Measurements from ENCODE around the gene MTG2.
"Not testable (repeated sequence)": the region's sequence is repeated elsewhere in the genome, so short reads cannot be mapped to it uniquely, and the experiment has no call there.

The MTG2 gene

DNA sequence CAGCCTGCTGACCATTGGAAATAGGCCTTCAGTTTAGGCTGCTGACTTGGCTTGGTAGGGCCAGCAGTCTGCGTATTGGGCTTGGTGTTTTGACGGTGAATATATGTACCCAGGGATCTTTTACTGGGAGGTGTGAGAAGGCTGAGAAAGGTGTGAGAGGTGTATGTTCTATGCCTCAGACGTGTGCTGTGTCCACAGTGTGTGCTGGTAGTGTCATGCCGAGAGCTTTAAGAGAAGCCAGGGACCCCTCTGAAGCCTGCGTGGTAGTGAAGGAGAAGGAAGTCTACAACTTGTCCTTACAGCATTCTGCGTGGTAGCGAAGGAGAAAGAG, 37.2 kb upstream of the MTG2 start:
- in situ Hi-C loops (cut with HindIII; ENCODE audit: low sequenced_read_pairs), result no loop called here

DNA sequence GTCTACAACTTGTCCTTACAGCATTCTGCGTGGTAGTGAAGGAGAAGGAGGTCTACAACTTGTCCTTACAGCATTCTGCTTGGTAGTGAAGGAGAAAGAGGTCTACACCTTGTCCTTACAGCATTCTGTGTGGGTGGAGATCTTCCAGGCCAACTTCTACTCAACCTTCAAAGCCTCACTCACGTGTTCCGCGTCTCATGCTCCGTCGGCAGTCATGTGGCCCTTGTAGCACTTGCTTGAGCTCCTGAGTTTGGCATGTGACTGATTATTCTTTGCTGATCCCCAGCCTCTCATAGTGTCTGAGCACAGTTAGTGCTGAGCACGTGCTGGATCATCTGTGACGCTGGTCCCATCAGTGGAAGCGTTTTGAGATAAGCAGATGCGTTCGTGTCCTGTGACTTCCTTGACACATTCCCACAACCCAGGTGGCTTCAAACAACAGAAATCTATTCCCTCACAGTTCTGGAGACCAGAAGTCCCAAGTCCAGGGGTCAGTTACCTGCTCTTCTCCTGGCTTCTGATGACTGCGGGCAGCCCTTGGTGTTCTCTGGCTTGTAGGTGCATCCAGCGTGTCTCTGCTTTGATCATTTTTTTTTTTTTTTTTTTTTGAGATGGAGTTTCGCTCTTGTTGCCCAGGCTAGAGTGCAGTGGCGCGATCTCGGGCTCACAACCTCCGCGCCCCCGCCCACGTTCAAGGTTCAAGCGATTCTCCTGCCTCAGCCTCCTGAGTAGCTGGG, 36.6 kb upstream of the MTG2 start:
- in situ Hi-C loops (cut with HindIII; ENCODE audit: low sequenced_read_pairs), result no loop called here

DNA sequence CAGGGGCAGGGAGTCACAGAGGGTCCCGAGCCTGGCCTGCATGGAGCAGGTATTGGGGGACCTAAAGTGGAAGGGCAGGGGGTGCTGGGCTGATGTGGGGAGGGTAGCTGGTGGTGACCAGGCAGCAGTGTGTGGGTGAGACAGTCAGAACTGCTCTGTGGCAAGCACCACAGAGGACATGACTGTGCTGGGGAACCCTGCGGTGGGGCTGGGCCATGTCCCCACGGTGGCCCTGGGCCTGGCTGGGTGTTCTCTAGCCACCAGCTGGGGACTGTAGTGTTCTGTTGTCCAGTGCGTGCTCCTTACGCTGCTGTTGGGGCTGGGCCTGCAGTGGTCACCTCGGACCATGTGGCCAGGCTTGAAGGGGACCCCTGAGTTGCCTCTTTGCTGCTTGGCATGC, 35.7 kb upstream of the MTG2 start:
- in situ Hi-C loops (cut with HindIII; ENCODE audit: low sequenced_read_pairs), result no loop called here

- in situ Hi-C loops (cut with HindIII; ENCODE audit: low sequenced_read_pairs), result no loop called here
These were observed 35.3 kb upstream of the MTG2 start for GRCh38 chr20:62147528-62147927.

- in situ Hi-C loops (cut with HindIII; ENCODE audit: low sequenced_read_pairs), result not testable (repeated sequence)
These were observed 34.4 kb upstream of the MTG2 start for GRCh38 chr20:62148383-62148782.

DNA sequence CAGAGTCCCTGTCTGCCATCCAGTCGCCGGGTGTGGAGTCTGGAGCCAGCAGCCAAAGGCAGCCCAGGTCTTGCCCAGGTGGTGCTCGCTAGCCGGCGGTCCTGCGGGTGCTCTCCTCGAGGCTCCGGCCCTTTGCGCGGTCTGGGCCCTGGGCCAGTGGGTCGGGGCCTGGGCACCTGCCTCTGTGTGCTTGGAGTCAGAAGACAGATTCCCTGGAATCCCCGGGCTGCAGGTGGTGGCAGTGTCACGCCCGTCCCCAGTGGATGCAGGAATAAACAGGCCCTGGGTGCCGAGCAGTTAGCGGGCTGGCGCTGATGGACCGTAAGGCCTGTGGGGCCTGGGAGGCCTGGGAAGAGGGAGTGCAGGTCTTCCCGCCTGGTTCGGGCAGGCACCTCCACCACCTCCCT, 33.9 kb upstream of the MTG2 start:
- in situ Hi-C loops (cut with HindIII; ENCODE audit: low sequenced_read_pairs), result no loop called here

DNA sequence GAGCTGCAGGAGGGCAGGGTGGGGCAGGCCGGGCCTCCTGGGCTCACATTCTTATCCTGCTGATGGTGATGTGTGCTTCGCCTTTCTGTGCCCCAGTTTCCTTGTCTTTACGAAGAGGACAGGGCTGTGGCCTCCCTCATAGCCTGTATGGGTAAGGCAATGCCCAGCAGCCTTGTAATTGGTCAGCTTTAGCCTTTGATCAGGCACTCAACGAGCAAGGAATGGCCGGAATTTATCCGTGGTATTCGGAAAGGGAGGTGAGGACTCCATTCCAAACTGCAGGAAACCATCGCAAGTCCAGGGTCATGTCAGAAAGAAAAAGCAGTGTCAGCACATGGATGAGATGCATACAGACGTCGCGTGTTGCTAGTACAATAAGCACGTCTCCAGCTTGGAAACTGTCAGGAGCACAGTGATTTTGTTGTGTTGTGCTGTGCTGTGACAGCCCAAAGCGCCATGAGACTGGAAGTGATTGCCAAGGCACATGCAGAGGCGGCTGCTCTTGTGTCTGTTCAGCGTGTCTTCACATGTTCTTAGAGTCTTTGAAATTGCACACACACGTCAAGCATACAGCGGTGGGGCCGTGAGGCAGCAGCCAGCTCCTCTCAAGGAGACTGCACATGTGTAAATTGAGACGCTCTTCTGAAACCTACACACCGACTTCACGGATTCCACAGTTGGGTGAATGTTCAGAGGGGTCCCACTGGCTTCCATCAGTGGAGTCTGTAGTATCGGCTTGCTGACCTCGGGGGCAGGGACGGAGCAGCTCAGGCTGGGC, 33.1 kb upstream of the MTG2 start:
- in situ Hi-C loops (cut with HindIII; ENCODE audit: low sequenced_read_pairs), result no loop called here

- in situ Hi-C loops (cut with HindIII; ENCODE audit: low sequenced_read_pairs), result no loop called here
These were observed 32.6 kb upstream of the MTG2 start for GRCh38 chr20:62150310-62150575.

GRCh38 chr20:62151225-62151624, 31.6 kb upstream of the MTG2 start:
- in situ Hi-C loops (cut with HindIII; ENCODE audit: low sequenced_read_pairs), result no loop called here

DNA sequence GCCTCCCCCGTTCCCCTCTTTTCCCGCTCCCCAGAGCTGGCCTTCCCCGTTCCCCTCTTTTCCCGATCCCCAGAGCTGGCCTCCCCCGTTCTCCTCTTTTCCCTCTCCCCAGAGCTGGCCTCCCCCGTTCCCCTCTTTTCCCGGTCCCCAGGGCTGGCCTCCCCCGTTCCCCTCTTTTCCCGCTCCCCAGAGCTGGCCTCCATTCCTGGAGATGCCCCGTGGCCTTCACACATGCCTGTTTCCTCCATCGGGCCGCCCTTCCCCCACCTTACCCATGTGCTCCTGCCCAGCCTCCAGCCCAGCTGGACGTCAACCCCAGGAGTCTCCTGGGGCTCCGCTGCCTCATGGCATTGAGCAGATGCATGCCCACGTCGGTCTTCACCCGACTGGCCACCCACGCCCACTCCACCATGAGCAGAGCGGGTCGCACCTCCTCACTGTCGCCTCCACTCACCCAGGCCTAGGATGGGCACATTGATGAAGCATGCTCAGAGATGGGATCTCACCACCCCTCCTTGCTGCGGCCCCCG, 30.9 kb upstream of the MTG2 start:
- in situ Hi-C loops (cut with HindIII; ENCODE audit: low sequenced_read_pairs), result no loop called here

- in situ Hi-C loops (cut with HindIII; ENCODE audit: low sequenced_read_pairs), result no loop called here
These were observed 27.2 kb upstream of the MTG2 start for GRCh38 chr20:62155428-62156253.

DNA sequence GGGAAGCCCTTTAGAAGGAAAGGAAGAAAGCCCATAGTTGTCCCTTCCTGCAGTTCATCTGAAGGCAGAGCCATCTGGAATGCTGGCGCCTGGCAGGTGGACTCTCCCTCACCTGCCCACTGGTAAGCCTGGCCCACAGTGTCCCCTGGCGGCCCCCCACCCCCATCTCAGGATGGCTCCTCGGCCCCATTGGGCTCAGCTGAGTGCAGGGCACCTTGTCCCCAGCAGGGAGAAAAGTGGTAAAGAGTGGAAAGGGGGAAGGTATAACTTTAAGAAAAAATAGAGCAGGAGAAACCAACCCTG, 26.6 kb upstream of the MTG2 start:
- in situ Hi-C loops (cut with HindIII; ENCODE audit: low sequenced_read_pairs), result no loop called here

DNA sequence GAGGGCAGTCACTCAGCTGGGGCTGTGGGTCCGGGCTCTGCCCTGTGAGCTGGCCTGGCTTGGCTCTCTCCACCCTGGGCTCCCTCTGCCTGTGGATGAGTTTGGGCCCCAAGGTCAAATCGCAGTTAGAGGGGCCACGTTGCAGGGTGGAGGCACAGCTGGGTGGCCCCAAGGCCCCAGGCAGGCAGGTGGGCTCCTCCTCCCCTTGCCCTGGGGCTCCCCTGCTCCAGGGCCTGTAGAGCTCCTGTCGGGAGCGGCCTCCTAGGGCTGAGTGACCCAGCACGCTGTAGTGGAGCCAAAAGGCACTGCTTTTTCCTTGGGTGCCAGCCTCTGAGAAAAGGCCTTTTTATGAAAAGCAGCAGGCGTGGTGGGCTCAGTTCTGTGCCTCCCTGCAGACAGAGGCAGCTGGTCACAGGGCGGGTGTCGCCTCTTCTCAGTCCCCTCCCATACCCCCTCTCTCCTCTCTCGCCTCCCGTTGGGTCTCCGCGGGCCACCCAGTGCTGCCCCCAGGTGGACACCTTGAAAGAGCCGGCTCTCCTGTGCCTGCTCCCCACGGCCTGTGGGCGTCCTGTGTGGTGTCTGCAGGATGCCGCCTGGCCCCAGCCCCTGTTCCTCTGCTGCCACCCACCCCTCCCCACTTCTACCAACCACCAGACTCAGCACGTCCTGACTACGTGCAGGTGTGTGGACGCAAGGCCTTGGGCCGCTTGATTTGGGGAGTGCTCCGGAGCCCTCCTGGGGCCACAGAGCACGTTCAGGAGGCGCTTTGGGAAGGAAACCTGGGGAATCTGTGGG, 26.0 kb upstream of the MTG2 start:
- in situ Hi-C loops (cut with HindIII; ENCODE audit: low sequenced_read_pairs), result no loop called here

DNA sequence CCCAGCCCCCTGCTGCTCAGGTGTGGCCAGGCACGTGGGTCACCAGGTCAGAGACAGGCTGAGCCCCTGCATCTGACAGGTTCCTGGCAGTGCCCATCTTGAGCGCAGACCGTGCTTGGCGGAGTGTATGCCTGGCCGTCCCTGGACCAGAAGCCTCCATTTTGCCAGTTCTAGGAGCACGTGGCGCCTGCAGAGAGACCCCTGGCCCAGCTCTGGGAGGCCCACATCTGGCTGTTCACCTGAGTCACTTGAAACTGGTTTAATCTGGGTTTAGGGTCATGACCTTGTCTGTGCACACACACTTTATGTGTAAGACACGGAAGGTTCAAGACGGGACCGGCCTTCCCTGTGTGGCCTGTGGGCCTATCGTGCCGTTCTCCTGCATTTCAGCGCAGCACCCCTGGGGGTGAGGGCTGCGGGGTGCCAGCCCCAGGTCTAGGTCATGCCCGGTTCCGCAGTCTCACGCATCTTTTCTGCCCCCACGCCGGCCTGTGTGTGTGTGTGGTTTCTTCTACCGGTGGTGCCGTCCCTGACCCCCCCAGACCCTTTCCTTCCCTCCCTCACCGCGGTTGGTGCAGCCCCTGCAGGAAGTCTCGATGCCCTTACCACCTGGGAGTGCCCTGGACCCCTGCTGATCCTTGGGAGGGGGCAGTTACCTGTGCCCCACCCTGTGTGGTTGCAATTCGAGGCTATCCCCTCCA, 25.3 kb upstream of the MTG2 start:
- in situ Hi-C loops (cut with HindIII; ENCODE audit: low sequenced_read_pairs), result no loop called here

GRCh38 chr20:62158088-62158400, 24.8 kb upstream of the MTG2 start:
- in situ Hi-C loops (cut with HindIII; ENCODE audit: low sequenced_read_pairs), result no loop called here

DNA sequence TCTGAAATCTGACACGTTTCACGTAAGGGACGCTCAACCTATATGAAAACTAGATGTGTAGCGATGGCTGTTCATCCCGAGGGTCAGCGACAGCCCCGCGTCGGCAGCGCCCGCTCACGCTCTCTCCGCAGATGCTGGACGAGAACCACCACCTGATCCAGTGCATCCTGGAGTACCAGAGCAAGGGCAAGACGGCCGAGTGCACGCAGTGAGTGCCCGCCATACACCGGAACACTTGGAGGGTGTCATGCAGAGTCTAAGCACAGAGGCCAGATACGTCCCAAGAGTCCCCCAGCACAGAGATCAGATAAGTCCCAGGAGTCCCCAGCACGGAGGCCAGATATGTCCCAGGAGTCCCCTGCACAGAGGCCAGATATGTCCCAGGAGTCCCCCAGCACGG, 24.3 kb upstream of the MTG2 start:
- in situ Hi-C loops (cut with HindIII; ENCODE audit: low sequenced_read_pairs), result no loop called here

DNA sequence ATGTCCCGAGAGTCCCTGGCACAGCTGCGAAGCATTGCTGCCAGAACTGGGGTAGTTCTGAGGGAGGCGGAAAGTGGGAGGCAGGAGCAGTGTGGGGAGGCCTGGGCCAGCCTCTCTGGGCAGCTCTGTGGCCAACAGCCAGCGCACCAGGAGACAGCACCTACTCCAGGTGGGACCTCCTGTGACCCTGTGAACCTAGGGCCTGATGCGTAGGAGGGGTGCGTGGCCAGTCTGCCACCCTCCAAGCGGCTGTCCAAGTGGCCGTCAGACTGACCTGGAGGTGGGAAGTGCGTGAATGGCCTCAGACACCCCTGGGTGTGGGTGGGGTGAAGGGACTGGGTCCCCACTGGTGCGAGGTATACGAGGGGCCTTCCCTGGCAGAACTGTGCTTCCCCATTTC, 23.8 kb upstream of the MTG2 start:
- in situ Hi-C loops (cut with HindIII; ENCODE audit: low sequenced_read_pairs), result no loop called here

GRCh38 chr20:62159839-62160238, 23.0 kb upstream of the MTG2 start:
- in situ Hi-C loops (cut with HindIII; ENCODE audit: low sequenced_read_pairs), result no loop called here

- in situ Hi-C loops (cut with HindIII; ENCODE audit: low sequenced_read_pairs), result no loop called here
These were observed 22.6 kb upstream of the MTG2 start for GRCh38 chr20:62160253-62160652.

GRCh38 chr20:62160876-62161275, 22.0 kb upstream of the MTG2 start:
- in situ Hi-C loops (cut with HindIII; ENCODE audit: low sequenced_read_pairs), result no loop called here

- in situ Hi-C loops (cut with HindIII; ENCODE audit: low sequenced_read_pairs), result no loop called here
These were observed 21.5 kb upstream of the MTG2 start for GRCh38 chr20:62161347-62161746.
